K562 (cell line): ENCODE data around the gene NUP153. TPM values are rescaled to one million over a fixed set of nuclear protein-coding genes. Genes with fewer than 3 reads are reported as not detected.

Source experiments
- CTBP1 ChIP-seq: fragments of 450-650 bp; IDR thresholded peaks from 2 replicates; pipeline ENCODE4 v1.6.1; 2016; ENCODE audit warnings: borderline replicate concordance
- E2F4 ChIP-seq: sonication (generic); formaldehyde crosslinking; IDR thresholded peaks from 2 replicates; pipeline ENCODE4 v1.8.0; 2022; ENCODE audit warnings: mild to moderate bottlenecking, low read depth, missing genetic modification reagents
- NFE2L1 ChIP-seq: fragments of 450-650 bp; IDR thresholded peaks from 2 replicates; pipeline ENCODE4 v1.6.1; 2016; ENCODE audit warnings: missing genetic modification characterization, low read depth, mild to moderate bottlenecking, missing compliant biosample characterization, moderate library complexity, borderline replicate concordance
- NR2C2 ChIP-seq, 2 experiments: fragments of 200-800 bp in 1 of 2; sonication (Bioruptor generic) in 1 of 2; sonication (generic) in 1 of 2; formaldehyde crosslinking in 1 of 2; IDR thresholded peaks; 2 replicates each; pipeline versions ENCODE4 v1.6.1 to v1.8.0; 2016 to 2022; ENCODE audit warnings: mild to moderate bottlenecking in 1 of 2, missing compliant biosample characterization in 1 of 2, missing genetic modification characterization in 1 of 2, missing genetic modification reagents in 1 of 2
- RBBP5 ChIP-seq: fragments of 200-600 bp; sonication (generic); IDR thresholded peaks from 2 replicates; pipeline ENCODE4 v1.6.1; 2012; ENCODE audit warnings: borderline replicate concordance, mild to moderate bottlenecking, low read length, control low read depth, inconsistent platforms; ENCODE audit not compliant: insufficient read depth, poor library complexity, severe bottlenecking
- RFX5 ChIP-seq: IDR thresholded peaks from 2 replicates; pipeline ENCODE4 v1.6.1; 2011; ENCODE audit warnings: low read depth, mild to moderate bottlenecking, improper control_type of control experiment, low read length
- TGIF2 ChIP-seq: sonication (generic); formaldehyde crosslinking; IDR thresholded peaks from 2 replicates; pipeline ENCODE4 v1.8.1; 2022; ENCODE audit warnings: mild to moderate bottlenecking, missing genetic modification reagents, moderate library complexity
- TRIM28 ChIP-seq: fragments of 450-650 bp; IDR thresholded peaks from 2 replicates; pipeline ENCODE4 v1.6.1; 2017
- ZKSCAN8 ChIP-seq: fragments of 200-800 bp; sonication (Bioruptor generic); IDR thresholded peaks from 2 replicates; pipeline ENCODE4 v1.6.1; 2016; ENCODE audit warnings: missing genetic modification characterization, missing compliant biosample characterization
- ZNF23 ChIP-seq: fragments of 250-450 bp; sonication (Bioruptor Pico); IDR thresholded peaks from 2 replicates; pipeline ENCODE4 v1.4.0; 2020; ENCODE audit warnings: mild to moderate bottlenecking
- ZNF57 ChIP-seq: fragments of 450-650 bp; formaldehyde crosslinking; IDR thresholded peaks from 2 replicates; pipeline ENCODE4 v1.4.0; 2020; ENCODE audit warnings: mild to moderate bottlenecking, moderate library complexity
- ZNF589 ChIP-seq: fragments of 200-800 bp; sonication (Bioruptor generic); IDR thresholded peaks from 2 replicates; pipeline ENCODE4 v1.6.1; 2016; ENCODE audit warnings: low read depth, missing genetic modification characterization, missing compliant biosample characterization
- ZNF655 ChIP-seq: fragments of 250-450 bp; sonication (Bioruptor Pico); IDR thresholded peaks from 2 replicates; pipeline ENCODE4 v1.5.0; 2021
- polyA plus RNA-seq, 8 experiments: library from polyadenylated mRNA; depleted of rRNA in 4 of 8; stranded (reverse) in 5 of 8; unstranded in 3 of 8; fragments of >200 nt; fragmentation: Nextera tagmentation in 2 of 8; fragmentation: Illumina TruSeq in 1 of 8; extraction: Ambion mirVana in 2 of 8; extraction: Trizol in 1 of 8; gene quantifications; 2 replicates each; pipeline versions ENCODE4 v1.2.1 to v1.2.3, GENCODE V29; 2011 to 2014; ENCODE audit warnings: inconsistent platforms in 1 of 8, missing spikeins in 1 of 8
- total RNA-seq, 7 experiments: library from RNA; depleted of rRNA in 6 of 7; stranded (reverse); fragments of >200 nt in 6 of 7; fragmentation: Illumina TruSeq in 2 of 7; extraction: Trizol in 2 of 7; gene quantifications; 2 replicates each; pipeline versions ENCODE4 v1.2.1 to v1.2.3, GENCODE V29; 2011 to 2021; ENCODE audit warnings: low replicate concordance in 1 of 7
- TF ChIP-seq, protein P1 (sequence below), 2 experiments: fragments of 450-650 bp; conservative IDR thresholded peaks; 2 replicates each; pipeline ENCODE4 v1.6.1; 2017; ENCODE audit warnings: mild to moderate bottlenecking in 2 of 2, moderate library complexity in 2 of 2
- TF ChIP-seq, protein P2 (sequence below): sonication (generic); formaldehyde crosslinking; IDR thresholded peaks from 2 replicates; pipeline ENCODE4 v1.8.0; 2022; ENCODE audit warnings: mild to moderate bottlenecking, missing genetic modification reagents
- TF ChIP-seq, protein P3 (sequence below): fragments of 450-650 bp; formaldehyde crosslinking; IDR thresholded peaks from 2 replicates; pipeline ENCODE4 v1.4.0; 2020; ENCODE audit warnings: mild to moderate bottlenecking

The NUP153 gene
- total and polyA plus RNA-seq, 9 of the 15 experiments (the other 6 are each of a cell fraction or from before 2014, with no cell fraction given), result 21.9 to 110 (median 84.8) TPM

DNA sequence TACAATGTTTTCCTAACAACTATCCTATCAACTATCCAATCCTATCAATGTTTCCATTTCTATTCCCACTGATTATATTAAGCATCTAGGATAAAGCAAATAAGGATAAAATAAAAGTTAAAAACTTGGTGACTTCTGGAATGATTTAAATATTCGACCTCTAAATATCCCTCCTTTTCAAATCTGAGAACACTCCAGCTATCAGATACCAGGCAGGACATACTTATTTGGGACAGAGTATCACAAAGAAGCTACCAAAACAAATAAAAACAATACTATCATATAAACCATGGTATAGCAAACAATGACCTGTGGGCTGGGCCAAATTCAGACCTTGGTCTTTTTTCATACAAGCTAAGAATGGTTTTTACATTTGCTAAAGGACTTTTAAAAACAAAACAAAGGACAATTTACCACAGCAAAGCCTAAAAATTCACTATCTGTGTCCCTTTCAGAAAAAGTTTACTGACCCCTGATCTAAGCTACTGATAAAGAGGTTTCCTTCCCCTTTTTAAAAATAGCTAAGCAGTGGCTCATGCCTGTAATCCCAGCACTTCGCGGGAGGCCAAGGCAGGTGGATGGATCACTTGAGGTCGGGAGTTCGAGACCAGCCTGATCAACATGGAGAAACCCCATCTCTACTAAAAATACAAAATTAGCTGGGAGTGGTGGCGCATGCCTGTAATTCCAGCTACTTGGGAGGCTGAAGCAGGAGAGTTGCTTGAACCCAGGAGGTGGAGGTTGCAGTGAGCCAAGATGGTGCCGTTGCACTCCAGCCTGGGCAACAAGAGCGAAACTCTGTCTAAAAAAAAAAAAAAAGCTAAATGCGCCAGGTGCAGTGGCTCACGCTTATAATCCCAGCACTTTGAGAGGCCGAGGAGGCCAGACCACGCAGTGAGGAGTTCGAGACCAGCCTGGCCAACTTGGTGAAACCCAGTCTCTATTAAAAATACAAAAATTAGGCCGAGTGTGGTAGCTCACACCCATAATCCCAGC lies 6.0 kb downstream of the NUP153 start (continued):
- TF ChIP-seq, protein P1, sequence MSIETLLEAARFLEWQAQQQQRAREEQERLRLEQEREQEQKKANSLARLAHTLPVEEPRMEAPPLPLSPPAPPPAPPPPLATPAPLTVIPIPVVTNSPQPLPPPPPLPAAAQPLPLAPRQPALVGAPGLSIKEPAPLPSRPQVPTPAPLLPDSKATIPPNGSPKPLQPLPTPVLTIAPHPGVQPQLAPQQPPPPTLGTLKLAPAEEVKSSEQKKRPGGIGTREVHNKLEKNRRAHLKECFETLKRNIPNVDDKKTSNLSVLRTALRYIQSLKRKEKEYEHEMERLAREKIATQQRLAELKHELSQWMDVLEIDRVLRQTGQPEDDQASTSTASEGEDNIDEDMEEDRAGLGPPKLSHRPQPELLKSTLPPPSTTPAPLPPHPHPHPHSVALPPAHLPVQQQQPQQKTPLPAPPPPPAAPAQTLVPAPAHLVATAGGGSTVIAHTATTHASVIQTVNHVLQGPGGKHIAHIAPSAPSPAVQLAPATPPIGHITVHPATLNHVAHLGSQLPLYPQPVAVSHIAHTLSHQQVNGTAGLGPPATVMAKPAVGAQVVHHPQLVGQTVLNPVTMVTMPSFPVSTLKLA (conservative IDR thresholded peaks at IDR 0.05), result 0 out of 4 replicates have a peak, but pooled peaks of 1 of the 2 experiments have one; percentile 18
- TF ChIP-seq, protein P2, sequence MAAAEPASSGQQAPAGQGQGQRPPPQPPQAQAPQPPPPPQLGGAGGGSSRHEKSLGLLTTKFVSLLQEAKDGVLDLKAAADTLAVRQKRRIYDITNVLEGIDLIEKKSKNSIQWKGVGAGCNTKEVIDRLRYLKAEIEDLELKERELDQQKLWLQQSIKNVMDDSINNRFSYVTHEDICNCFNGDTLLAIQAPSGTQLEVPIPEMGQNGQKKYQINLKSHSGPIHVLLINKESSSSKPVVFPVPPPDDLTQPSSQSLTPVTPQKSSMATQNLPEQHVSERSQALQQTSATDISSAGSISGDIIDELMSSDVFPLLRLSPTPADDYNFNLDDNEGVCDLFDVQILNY, result no peak
- no peak for TF ChIP-seq ZNF57
- TF ChIP-seq, protein P3, sequence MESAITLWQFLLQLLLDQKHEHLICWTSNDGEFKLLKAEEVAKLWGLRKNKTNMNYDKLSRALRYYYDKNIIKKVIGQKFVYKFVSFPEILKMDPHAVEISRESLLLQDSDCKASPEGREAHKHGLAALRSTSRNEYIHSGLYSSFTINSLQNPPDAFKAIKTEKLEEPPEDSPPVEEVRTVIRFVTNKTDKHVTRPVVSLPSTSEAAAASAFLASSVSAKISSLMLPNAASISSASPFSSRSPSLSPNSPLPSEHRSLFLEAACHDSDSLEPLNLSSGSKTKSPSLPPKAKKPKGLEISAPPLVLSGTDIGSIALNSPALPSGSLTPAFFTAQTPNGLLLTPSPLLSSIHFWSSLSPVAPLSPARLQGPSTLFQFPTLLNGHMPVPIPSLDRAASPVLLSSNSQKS (CRISPR knock-in tag), result no peak
- TF ChIP-seq RBBP5, result no peak
- TF ChIP-seq ZNF589 (CRISPR knock-in tag), result no peak
- TF ChIP-seq ZNF655 (CRISPR knock-in tag), result no peak
- no peak for TF ChIP-seq E2F4 (CRISPR knock-in tag)
- no peak for TF ChIP-seq TGIF2
- no peak for TF ChIP-seq TRIM28
- TF ChIP-seq NFE2L1 (tag), result no peak
- no peak for TF ChIP-seq ZKSCAN8
- TF ChIP-seq NR2C2 (CRISPR knock-in tag; IDR thresholded peaks at IDR 0.05), result no peak
- TF ChIP-seq NR2C2 (tag; IDR thresholded peaks at IDR 0.05), result peak; percentile 70
- peak; percentile 76; the same call in 1 of the 2 replicates for TF ChIP-seq CTBP1
- no peak for TF ChIP-seq ZNF23
- TF ChIP-seq RFX5, result no peak
